GM19025 (cell line): Measurements from ENCODE around the gene GPR176.

Experiments used
- ATAC-seq: cut with Tn5 transposase; IDR thresholded peaks from one replicate; pipeline ENCODE4 v1.9.1; 2021; ENCODE audit warnings: mild to moderate bottlenecking, low read depth, moderate library complexity; ENCODE audit not compliant: unreplicated experiment

Gene GPR176, protein sequence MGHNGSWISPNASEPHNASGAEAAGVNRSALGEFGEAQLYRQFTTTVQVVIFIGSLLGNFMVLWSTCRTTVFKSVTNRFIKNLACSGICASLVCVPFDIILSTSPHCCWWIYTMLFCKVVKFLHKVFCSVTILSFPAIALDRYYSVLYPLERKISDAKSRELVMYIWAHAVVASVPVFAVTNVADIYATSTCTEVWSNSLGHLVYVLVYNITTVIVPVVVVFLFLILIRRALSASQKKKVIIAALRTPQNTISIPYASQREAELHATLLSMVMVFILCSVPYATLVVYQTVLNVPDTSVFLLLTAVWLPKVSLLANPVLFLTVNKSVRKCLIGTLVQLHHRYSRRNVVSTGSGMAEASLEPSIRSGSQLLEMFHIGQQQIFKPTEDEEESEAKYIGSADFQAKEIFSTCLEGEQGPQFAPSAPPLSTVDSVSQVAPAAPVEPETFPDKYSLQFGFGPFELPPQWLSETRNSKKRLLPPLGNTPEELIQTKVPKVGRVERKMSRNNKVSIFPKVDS

DNA sequence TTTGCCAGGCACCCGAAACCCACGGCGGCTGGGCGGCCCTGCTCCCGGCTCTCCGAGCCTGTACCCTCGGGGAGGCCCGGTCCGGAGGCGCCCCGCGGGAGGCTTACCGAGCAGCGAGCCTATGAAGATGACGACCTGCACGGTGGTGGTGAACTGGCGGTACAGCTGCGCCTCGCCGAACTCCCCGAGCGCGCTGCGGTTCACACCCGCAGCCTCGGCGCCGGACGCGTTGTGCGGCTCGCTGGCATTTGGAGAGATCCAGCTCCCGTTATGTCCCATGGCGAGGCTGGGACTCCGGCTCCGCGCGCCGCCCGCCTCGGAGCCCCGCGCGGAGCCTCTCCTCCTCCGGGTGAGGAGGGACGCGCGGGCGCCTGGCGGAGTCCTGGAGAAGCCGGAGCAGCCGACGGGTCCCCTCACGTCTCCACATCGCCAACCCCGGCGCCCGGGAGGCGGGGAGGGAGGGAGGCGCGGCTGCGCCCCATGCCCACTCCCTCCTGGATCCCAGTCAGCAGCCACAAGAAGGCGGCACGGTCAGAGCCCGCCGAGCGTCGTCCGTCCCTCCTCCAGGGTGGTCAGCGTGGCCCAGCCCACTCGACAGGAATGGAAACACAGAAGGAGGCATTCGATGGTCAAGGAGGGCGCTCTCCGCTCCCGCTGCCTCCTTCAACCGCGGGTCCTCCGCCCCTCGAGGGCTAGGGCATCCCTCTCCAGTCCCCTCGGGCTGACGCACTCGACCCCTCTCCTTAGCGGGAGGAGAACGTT is at the start of gene GPR176:
Gene GPR176, minus strand, starts transcription at position 519 of the 762 bp plus-strand sequence. Its CDS starts 240 bp downstream, at position 279.
- no peak for ATAC-seq

DNA sequence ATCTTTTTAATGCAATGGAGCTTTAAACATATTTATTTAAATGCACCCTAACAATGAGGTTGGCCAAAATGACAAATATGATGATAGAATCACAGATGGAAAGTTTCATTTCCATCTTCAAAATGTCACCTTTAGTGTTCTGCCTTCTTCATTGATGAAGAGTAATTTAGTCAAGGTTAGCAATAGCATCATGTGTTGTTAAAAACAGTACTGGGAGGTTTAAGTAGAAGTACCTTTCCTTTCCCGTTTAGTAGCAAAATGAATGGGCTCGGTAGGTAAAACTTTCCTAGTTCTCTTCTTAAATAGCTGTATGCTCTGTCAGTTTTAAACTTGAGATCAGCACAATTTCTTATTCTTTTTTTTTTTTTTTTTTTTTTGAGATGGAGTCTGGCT is 48.9 kb upstream of the GPR176 start:
- ATAC-seq, result no peak

GRCh38 chr15:39968273-39969001 is 48.4 kb upstream of the GPR176 start:
- ATAC-seq, result no peak

DNA sequence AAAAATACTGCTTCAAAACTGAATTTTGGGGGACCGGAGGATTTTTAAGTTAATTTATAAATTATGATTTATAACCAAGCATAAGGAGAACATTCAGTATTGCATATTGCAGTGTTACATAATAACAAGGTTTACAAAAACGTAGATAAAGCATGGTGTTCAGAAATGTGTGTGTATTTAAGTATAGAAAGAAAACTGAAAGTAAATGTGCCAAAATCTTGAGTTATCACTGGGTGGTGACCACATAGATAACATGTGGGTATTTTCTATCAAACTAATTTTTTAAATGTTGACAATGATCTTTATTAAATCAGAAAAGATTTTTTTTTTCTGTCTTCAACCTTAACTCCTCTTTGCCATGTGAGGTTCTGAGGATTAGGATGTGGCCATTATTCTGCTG is 46.5 kb upstream of the GPR176 start:
- no peak for ATAC-seq

DNA sequence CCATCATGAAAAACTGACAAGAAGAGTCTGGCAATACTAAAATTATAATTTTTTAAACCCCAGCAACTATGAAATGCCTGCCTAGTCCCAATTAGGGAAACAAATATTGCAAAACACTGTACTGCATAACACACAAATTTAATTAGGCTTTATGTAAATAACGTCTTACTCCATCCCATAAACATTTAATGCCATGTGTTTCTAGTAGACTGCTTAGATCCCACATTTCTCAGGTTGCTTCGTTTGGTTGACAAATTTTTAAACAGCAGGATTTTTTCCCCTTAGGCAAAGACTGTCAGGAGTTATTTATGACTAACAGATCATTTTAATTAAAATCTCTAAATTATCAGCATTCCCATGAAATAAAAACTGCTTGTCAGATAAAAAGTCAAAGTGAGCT is 43.7 kb upstream of the GPR176 start:
- ATAC-seq, result no peak

DNA sequence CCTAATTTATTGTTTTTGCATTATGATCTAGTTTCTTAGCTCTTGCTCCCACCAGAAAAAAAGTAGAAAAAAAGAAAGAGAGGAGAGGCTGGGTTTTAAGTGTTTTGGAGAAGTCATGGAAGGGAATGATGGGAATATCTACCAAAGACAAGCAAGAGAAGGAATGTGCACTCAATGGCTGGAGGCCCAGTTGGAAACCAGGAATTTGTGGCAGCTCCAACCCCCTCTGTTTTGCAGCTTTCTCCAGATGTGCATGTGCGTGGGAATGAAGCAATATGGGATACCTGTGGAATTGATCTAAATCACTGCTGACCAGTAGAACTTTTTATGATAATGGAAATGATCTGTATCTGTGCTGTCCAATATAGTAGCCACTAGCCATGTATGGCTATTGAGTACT is 41.0 kb upstream of the GPR176 start:
- no peak for ATAC-seq

GRCh38 chr15:39960411-39960810 is 40.3 kb upstream of the GPR176 start:
- no peak for ATAC-seq

- ATAC-seq, result no peak
Measured at GRCh38 chr15:39959411-39959810, 39.3 kb upstream of the GPR176 start.

DNA sequence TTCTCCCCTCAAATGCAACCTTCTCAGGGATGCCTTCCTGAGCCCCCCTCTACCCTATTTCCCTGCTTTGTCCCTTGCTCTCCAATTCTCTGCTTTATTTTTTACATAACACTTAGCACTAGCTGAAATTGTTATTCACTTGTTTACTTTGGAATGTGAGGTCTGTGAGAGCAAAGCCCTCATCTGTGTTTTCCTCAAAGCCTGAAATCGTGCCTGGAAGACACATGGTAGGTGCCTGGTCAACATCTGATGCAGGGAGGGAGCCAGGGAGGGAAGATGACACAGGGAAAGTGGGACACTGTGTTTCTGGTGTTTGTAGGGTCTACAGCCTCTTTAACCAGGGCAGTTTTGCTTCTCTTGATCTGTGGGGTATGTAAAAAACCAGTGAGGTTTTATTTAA is 37.4 kb upstream of the GPR176 start:
- ATAC-seq, result no peak

DNA sequence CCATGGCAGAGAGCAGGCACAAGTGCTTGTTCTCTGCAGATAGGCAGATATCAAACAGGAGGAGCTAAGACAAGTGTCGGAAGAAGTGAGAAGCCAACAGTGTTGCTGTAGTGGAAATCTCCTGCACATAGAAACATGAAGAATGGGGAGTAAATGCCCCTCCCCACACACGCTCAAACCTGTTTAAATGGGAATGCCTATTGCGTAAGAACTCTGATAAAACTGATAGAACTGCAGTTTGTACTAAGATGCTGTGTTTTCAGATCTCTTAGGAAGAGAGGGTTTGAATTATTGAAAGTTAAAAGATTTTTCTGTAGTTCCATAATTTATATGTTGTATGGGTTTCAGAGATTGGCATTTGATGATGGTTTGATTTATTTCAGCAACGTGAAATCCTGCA is 33.5 kb upstream of the GPR176 start:
- no peak for ATAC-seq

DNA sequence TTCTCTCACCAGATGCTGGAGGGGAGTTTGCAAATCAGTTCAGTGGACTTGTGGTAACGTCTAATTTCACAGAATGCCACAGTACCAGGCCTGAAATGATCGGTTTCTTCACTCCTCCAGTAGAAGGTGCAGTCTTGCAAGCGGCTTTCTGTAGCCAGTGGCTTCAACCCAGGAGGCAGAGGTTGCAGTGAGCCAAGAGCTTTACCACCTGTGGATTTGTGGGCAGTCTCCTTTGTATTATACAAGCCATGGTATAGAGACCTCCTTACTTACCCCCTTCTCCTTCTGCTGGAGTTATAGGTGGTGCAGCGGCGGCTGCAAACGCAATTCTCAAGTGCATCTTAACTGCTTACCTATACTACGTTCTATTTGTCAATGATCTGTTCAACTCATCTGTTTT is 31.5 kb upstream of the GPR176 start:
- no peak for ATAC-seq

GRCh38 chr15:39948817-39949216 is 28.8 kb upstream of the GPR176 start:
- no peak for ATAC-seq

DNA sequence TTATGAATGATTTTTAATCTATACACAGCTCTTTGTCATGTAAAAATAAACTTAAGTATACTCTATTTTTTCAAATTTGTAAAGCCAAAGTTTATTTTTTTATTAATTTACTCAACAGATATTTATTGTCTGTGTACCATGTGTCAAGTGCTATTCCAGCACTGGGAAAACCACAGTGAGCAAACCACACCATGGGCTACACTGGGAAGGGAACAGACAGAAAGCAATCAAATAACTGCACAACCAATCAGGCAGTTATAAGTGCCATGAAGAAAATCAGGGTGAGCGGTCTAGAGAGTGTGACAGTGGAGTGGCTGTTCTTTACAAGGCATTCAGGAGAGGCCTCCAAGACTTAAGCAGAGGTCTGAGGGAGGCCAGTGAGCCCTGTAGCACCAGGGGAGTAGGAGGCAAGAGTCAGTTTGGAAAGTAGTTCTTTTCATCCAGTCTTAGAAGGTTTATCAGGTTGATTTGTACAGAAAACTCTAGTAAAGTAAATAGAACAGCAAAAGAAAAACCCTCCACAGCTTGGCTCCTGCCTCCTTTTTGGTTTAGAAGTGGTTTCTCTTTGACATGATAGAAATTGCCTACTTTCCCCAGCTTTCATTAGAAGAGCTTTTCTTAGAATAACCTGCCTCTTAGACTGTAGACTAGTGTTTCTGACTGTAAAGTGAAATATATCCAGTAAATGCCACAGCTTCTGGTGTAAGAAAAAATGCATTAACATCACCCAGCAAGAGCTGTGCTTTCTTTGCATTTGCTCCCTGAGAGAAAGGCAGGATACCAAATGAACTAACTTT is 27.5 kb upstream of the GPR176 start:
- no peak for ATAC-seq

DNA sequence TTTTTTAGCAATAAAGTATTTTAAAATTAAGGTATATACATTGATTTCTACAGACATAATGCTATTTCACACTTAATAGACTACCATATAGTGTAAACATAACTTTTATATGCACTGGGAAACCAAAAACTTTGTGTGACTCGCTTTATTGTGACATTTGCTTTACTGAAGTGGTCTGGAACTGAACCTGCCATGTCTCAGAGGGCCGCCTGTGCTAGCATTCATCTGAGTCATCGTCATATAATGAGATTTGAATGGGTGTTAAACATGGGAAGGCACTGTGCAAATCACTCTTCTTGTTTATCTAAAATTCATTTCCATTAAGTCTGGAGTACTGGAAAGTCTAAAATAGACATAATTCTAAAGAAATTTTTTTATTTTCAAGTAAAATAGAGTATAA is 26.8 kb upstream of the GPR176 start:
- ATAC-seq, result no peak

DNA sequence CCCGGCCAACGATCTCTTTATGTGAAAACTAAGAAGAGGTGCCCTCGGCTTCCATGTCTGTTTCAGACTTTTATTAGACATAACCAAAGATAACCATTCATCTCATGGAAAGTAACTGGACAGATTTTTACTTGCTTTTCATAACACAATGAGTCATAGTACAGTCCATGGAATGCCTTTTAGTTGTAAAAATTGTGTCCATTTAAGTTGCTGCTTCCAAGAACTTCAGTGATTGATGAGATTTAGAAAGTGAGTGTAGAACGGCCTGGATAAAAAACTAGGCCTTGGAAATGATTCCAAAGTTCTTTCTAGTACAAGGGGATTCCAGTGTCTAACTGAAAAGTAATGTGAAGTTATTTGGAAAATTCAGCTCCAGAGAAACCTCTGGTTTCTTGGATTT is 24.7 kb upstream of the GPR176 start:
- no peak for ATAC-seq

DNA sequence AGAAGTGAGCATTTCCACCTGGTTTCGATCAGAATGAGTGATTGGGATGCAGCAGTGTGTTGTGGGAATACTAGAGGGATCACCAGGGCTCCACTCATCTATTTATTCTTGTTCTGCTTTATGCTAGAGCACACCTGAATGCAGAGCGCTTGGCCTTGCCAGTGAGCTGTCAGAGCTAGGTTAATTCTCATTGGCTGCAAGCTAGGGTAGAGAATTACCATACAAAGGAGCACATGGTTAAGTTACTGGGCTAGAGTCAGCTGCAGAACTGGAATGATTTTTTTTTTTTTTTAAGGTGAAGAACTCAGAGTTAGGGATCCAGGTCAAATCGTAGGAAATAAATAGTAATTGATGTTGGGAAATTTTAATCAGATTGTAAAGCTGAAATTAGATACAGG is 22.7 kb upstream of the GPR176 start:
- no peak for ATAC-seq

- ATAC-seq, result no peak
Measured at GRCh38 chr15:39942101-39942752, 22.2 kb upstream of the GPR176 start.

- ATAC-seq, result no peak
Measured at GRCh38 chr15:39939487-39940452, 19.7 kb upstream of the GPR176 start.

DNA sequence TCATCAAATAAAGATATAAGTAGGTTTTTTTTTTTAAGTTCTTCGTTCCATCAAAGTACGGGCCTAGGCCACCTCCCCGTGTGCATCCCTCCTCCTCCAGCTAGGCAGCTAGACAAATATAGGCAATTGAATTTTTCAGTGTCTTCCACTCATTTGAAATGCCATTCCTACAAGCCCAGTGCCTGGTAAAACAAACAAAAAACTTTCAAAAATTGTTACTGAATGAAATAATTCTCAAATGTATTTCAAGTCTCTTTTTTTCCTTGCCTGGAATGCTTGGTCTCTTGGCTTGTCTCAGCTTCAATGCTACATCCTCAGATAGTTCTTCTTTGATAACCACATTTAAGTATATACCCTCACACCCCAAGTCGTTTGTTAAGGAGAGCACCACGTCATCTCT is 17.6 kb upstream of the GPR176 start:
- no peak for ATAC-seq
